Vagina (tissue), 2 donors: ENCODE data around the gene C5orf15.
"Not testable (repeated sequence)": the region's sequence is repeated elsewhere in the genome, so short reads cannot be mapped to it uniquely, and the experiment has no call there.

Source experiments
- CTCF ChIP-seq, 3 experiments: fragments of 450-650 bp in 2 of 3; fragments of 200-600 bp in 1 of 3; sonication (generic) in 1 of 3; IDR thresholded peaks; one replicate each; pipeline ENCODE4 v1.5.1; 2017 to 2019; ENCODE audit warnings: antibody characterized with exemption in 3 of 3, mild to moderate bottlenecking in 2 of 3, moderate library complexity in 2 of 3
- POLR2AphosphoS5 ChIP-seq, 2 donors: sonication (generic); formaldehyde crosslinking; IDR thresholded peaks; one replicate each; pipeline ENCODE4 v1.9.0; 2017; ENCODE audit warnings: antibody characterized with exemption in 2 of 2, mild to moderate bottlenecking in 2 of 2, low read depth in 1 of 2; ENCODE audit not compliant: insufficient read depth in 1 of 2

- TF ChIP-seq POLR2AphosphoS5 (IDR thresholded peaks at IDR 0.05; ENCODE audit: insufficient read depth in 1 of 2, low read depth in 1 of 2); CTCF (IDR thresholded peaks at IDR 0.05): not testable (repeated sequence)
Measured at GRCh38 chr5:133975546-133975945, 7.1 kb upstream of the C5orf15 start.
